ENCODE results near the gene PPP6C.
A peak's percentile ranks its signal among the peaks of the same experiment; 100 is the strongest.
"Not testable (repeated sequence)": the region's sequence is repeated elsewhere in the genome, so short reads cannot be mapped to it uniquely, and the experiment has no call there.

Gene PPP6C

GRCh38 chr9:125181756-125182155, 7.8 kb downstream of the PPP6C start:
- not testable (repeated sequence) for DNase-seq

- DNase-seq: peak; percentile 51
Measured at GRCh38 chr9:125180876-125181275, 8.7 kb downstream of the PPP6C start.

DNA sequence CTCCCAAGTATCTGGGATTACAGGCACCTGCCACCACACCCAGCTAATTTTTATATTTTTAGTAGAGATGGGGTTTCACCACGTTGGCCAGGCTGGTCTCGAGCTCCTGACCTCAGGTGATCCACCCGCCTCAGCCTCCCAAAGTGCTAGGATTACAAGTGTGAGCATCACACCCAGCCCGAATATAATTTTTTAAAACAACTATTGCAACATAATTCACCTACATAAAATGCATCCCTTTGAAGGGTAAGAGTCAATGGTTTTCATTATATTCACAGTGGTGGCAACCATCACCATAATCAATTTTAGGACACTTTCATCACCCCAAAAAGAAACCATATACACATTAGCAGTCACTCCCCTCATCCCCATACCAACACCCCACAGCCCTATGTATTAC, 9.8 kb downstream of the PPP6C start:
- DNase-seq: not testable (repeated sequence)

DNA sequence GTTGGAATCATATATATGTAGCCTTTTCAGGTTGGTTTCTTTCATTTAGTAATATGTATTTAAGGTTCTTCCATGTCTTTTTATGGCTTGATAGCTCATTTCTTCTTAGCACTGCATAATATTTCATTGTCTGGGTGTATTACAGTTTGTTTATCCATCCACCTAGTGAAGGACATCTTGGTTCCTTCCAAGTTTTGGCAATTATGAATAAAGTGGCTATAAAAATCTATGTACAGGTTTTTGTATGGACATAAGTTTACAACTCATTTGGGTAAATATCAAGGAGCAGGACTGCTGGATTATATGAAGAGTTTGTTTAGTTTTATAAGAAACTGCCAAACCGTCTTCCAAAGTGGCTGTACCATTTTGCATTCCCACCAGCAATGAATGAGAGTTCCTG, 11.7 kb downstream of the PPP6C start:
- no peak for DNase-seq

- DNase-seq: peak; percentile 13
Measured at GRCh38 chr9:125176636-125177035, 13.0 kb downstream of the PPP6C start.

DNA sequence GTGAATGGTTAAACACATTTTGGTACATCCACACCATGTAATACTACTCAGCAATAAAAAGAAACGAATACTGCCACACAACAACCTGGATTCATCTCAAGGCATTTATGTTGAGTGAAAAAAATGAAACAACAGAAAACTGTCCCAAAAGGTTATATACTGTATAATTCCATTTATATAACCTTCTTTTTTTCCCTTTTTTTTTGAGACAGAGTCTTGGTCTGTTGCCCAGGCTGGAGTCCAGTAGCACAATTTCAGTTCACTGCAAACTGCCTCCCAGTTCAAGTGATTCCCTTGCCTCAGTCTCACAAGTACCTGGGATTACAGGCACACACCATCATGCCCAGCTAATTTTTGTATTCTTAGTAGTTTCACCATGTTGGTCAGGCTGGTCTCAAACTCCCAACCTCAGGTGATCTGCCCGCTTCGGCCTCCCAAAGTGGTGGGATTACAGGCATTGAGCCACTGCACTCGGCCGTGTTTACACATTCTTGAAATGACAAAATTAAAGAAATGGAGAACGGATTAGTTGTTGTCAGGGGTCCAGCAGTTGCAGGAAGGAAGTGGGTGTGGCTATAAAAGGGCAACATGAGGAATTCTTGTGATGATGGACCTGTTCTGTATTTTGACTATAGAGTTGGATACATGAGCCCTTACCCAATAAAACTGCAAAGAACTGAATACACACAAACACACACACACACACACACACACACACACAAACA, 17.4 kb downstream of the PPP6C start:
- DNase-seq: no peak

- DNase-seq: no peak
Measured at GRCh38 chr9:125169895-125170294, 19.7 kb downstream of the PPP6C start.

- no peak for DNase-seq
Measured at GRCh38 chr9:125166762-125167161, 22.8 kb downstream of the PPP6C start.

- DNase-seq: not testable (repeated sequence)
Measured at GRCh38 chr9:125162891-125163290, 26.7 kb downstream of the PPP6C start.

- DNase-seq: no peak
Measured at GRCh38 chr9:125161284-125161918, 28.2 kb downstream of the PPP6C start.

GRCh38 chr9:125160750-125161149, 28.9 kb downstream of the PPP6C start:
- DNase-seq: no peak

DNA sequence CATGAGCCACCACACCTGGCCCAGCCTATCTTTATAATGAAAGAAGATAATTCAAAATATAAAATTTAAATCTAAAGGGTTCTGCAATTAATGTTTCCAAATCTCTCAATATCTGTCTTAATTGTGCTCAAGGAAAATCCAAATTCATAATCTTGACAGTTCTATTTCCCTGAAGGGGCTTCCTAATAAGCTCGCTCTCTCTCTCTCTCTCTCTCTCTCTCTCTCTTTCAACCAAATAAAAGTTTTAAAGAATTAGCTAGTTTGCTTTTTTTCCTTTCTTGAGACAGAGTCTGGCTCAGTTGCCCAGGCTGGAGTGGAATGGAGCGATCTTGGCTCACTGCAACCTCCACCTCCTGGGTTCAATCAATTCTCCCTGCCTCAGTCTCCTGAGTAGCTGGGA, 33.1 kb downstream of the PPP6C start:
- DNase-seq: no peak

DNA sequence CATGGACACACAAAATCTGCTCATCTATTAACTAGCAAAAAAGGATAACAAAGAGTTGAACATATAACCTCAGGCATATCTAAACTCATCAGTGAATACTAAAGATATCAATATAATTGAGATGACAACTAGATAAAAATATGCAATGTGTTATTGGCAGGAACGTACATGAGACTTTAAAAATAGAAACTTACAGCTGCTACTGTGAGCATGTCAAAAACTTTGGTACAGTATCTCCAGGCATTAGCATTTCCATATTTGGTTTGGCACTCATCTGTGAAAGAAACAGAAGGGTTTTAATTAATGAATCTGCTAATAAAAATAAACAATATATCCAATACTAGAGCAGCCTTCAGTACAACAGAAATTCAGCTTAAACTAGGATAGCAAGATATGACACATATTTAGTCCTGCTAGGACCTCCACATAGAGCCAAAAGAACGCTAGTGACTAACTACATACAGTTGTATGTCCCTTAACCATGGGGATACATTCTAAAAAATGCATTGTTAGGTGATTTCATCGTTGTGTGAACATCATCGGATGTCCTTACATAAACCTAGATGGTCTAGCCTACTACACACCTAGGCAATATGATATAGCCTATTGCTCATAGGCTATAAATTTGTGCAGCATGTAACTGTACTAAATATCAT, 35.8 kb downstream of the PPP6C start:
- DNase-seq: no peak

DNA sequence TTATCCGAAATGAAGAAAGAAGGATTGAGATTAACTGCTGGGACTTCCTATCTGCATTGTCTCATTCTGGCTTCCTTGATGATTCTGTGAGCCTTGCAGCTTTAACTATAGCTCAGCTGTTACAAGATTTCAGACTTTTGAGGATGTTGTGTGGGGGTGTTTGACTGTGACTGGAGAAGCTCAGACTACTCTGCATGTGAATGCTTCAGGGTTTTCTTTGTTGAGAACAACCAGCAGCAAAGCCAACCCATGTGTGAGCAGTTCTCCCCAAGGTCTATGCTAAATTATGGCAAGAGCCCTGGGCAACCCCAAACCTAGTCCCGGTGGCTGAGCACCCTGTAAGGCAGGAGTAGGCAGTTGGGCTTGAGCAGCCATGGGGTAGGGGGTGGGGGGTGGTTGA, 37.9 kb downstream of the PPP6C start:
- no peak for DNase-seq

DNA sequence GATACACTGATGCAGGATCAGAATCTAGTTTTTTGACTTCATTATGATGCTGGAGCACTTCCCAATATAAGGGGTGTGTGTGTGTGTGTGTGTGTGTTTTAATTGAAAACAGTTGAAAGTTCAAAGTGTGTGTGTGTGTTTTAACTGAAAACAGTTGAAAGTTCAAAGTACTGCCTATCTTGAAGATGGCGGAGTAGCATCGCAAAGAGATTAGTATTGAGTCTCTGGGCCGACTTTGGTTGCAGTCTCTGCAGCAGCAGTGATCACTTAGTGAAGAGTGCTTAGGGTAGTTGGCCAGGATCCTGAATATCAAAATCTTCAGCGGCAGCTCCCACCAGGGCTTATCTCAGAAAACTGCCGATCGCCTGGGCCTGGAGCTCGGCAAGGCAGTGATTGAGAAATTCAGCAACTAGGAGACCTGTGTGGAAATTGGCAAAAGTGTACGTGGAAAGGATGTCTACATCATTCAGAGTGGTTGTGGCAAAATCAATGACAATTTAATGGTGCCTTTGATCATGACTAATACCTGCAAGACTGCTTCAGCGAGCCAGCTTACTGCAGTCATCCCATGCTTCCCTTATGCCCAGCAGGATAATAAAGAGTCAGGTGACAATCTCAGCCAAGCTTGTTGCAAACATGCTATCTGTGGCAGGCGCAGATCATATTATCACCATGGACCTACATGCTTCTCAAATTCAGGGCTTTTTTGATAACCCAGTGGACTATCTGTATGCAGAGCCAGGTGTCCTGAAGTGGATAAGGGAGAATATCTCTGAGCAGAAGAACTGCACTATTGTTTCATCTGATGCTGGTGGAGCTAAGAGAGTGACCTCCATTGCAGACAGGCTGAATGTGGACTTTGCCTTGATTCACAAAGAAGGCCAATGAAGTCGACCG, 39.0 kb downstream of the PPP6C start:
- DNase-seq: no peak

GRCh38 chr9:125147401-125147951, 42.1 kb downstream of the PPP6C start:
- DNase-seq: no peak

DNA sequence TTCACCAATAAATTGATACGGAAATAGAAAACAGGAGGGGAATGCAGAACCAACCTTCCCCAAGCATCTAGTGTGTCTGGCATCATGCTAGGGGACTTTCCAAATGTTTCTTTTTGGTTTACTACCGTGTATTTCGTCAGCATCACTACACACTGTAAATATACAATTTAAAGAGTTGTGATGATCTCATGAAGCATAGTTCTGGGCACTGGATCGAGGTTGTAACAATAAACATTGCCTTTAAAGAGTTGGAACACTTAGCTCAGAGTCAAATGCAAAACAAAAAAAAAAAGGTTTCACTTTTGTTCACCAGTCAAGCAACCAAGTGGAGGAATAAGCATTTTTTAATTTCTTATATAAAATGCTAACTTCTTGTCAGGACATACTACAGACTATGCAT, 43.4 kb downstream of the PPP6C start:
- DNase-seq: no peak

DNA sequence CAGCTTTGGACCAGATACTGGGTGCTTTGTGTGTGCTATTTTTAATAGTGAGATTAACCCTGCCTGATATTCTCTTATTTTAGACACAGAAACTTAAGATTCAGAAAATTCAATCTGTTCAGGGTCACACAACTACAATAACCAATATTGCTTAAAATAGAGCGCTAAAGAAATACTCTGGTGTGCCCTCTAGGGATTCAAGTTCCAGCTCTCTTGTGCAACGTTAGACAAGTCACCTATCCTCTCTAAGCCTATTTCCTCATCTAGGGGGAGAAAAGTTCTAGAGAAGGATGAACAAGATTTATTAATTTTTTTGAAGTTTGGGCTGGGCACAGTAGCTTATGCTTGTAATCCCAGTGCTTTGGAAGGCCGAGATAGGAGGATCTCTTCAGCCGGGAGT, 44.2 kb downstream of the PPP6C start:
- no peak for DNase-seq

GRCh38 chr9:125143377-125144090, 46.1 kb downstream of the PPP6C start, which contains the start of gene SCAI:
Gene SCAI, minus strand, starts transcription at chr9:125143528. Its CDS starts 91 bp downstream, at chr9:125143437.
- DNase-seq: peak; percentile 96

DNA sequence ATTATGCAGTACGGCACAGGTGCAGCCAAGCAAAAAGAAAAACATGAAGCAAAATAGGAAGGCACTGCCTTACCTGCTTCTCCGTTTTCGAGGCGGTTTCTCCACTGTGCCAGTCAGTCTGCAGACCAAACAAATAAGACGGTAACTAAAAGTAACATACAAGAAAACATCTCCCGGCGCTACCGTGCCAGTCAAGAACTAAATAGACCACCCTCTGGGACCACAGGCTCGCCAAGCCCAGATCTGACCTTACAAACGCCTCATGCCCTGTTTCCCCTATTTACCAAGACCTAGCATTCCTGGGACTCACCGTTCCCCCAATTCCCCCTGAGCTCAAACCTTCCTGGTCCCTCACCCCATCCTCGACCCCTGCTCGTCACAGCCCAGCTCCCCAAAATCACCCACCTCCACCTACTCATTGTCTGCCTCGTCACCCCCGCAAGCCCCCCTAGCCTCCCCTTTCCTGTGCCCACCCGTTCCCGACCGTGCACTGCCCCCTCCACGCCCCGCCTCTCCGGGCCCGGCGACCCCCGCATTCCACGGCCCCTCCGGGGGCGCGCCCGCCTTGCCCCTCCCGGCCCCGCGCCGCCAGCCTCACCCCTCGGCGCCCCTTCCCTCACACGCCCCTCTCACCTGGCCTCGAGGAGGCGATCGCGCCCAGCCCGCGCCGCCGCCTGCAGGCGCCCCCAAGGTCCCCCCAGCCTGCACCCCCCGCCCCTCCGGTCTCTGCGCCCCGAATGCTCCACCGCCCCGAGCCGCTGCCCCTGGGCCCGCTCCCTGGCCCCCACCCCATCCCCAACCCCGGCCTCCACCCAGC, 46.8 kb downstream of the PPP6C start:
- DNase-seq: no peak

GRCh38 chr9:125141751-125142150, 47.9 kb downstream of the PPP6C start:
- no peak for DNase-seq

Measured in NCI-H2227 treated with DMSO at 0.1 percent for 48 hours (cell line).